H9 (cell line): ENCODE results near the gene COL4A6. TPM values are rescaled to one million over a fixed set of nuclear protein-coding genes. Genes with fewer than 3 reads are reported as not detected.

Experiments
- DNase-seq: peaks from one replicate; pipeline ENCODE4 v3.0.0-alpha.2; 2017
- H2AFZ ChIP-seq: one replicate; pipeline ENCODE4 v1.6.1; 2013; ENCODE audit warnings: mild to moderate bottlenecking, low read length, control low read depth, moderate library complexity
- H2AK5ac ChIP-seq: 2 replicates; pipeline ENCODE4 v1.6.1; 2013; ENCODE audit warnings: low read length, control low read depth, mixed read lengths; ENCODE audit not compliant: insufficient read length
- H2BK120ac ChIP-seq: one replicate; pipeline ENCODE4 v1.6.1; 2013; ENCODE audit warnings: low read depth, mild to moderate bottlenecking, low read length, control low read depth, inconsistent platforms; ENCODE audit not compliant: poor library complexity, severe bottlenecking
- H2BK12ac ChIP-seq: 2 replicates; pipeline ENCODE4 v1.6.1; 2013; ENCODE audit warnings: low read length, control low read depth, mixed read lengths, low read depth; ENCODE audit not compliant: insufficient read length
- H2BK15ac ChIP-seq: 2 replicates; pipeline ENCODE4 v1.6.1; 2013; ENCODE audit warnings: low read depth, low read length, control low read depth
- H2BK20ac ChIP-seq: one replicate; pipeline ENCODE4 v1.6.1; 2013; ENCODE audit warnings: low read depth, mild to moderate bottlenecking, low read length, control low read depth, inconsistent platforms; ENCODE audit not compliant: poor library complexity, severe bottlenecking
- H2BK5ac ChIP-seq: 2 replicates; pipeline ENCODE4 v1.6.1; 2013; ENCODE audit warnings: low read length, control low read depth, mixed read lengths; ENCODE audit not compliant: insufficient read length
- H3K14ac ChIP-seq: 2 replicates; pipeline ENCODE4 v1.6.1; 2013; ENCODE audit warnings: low read length, control low read depth; ENCODE audit not compliant: insufficient read depth
- H3K18ac ChIP-seq: 2 replicates; pipeline ENCODE4 v1.6.1; 2013; ENCODE audit warnings: low read depth, mild to moderate bottlenecking, mixed read lengths, low read length, control low read depth; ENCODE audit not compliant: insufficient read length
- H3K23ac ChIP-seq: 2 replicates; pipeline ENCODE4 v1.6.1; 2013; ENCODE audit warnings: low read length, control low read depth, mixed read lengths, low read depth; ENCODE audit not compliant: insufficient read length
- H3K23me2 ChIP-seq: 2 replicates; pipeline ENCODE4 v1.6.1; 2013; ENCODE audit warnings: low read depth, mild to moderate bottlenecking, mixed read lengths, low read length, control low read depth; ENCODE audit not compliant: insufficient read length, poor library complexity, severe bottlenecking
- H3K27ac ChIP-seq: 2 replicates; pipeline ENCODE4 v1.5.1; 2013; ENCODE audit warnings: low read length, control low read depth, mixed read lengths, low read depth; ENCODE audit not compliant: insufficient read length
- H3K27me3 ChIP-seq: 2 replicates; pipeline ENCODE4 v1.6.1; 2013; ENCODE audit warnings: low read length, control low read depth, inconsistent platforms; ENCODE audit not compliant: insufficient read depth
- H3K4ac ChIP-seq: 2 replicates; pipeline ENCODE4 v1.6.1; 2013; ENCODE audit warnings: low read depth, mild to moderate bottlenecking, control low read depth, inconsistent platforms, low read length, moderate library complexity
- H3K4me1 ChIP-seq: 2 replicates; pipeline ENCODE4 v1.6.1; 2013; ENCODE audit warnings: low read length, control low read depth, inconsistent platforms; ENCODE audit not compliant: insufficient read depth
- H3K4me2 ChIP-seq: 2 replicates; pipeline ENCODE4 v1.6.1; 2013; ENCODE audit warnings: low read length, control low read depth, mixed read lengths; ENCODE audit not compliant: insufficient read length, insufficient read depth
- H3K56ac ChIP-seq: 2 replicates; pipeline ENCODE4 v1.6.1; 2013; ENCODE audit warnings: low read depth, mild to moderate bottlenecking, mixed read lengths, low read length, control low read depth; ENCODE audit not compliant: insufficient read length
- H3K79me1 ChIP-seq: 2 replicates; pipeline ENCODE4 v1.6.1; 2013; ENCODE audit warnings: low read depth, mild to moderate bottlenecking, moderate library complexity, low read length, control low read depth, inconsistent platforms; ENCODE audit not compliant: insufficient read depth, poor library complexity, severe bottlenecking
- H3K79me2 ChIP-seq: 2 replicates; pipeline ENCODE4 v1.6.1; 2013; ENCODE audit warnings: low read length, control low read depth, inconsistent platforms; ENCODE audit not compliant: insufficient read depth
- H3K9ac ChIP-seq: 2 replicates; pipeline ENCODE4 v1.6.1; 2013; ENCODE audit warnings: low read length, control low read depth, mixed read lengths; ENCODE audit not compliant: insufficient read length; ENCODE audit errors: extremely low read depth
- H3K9me3 ChIP-seq: one replicate; pipeline ENCODE4 v1.6.1; 2013; ENCODE audit warnings: low read depth, low read length, inconsistent platforms; ENCODE audit not compliant: control insufficient read depth
- H3T11ph ChIP-seq: one replicate; pipeline ENCODE4 v1.6.1; 2013; ENCODE audit warnings: mild to moderate bottlenecking, low read length, control low read depth, inconsistent platforms
- H4K20me1 ChIP-seq: one replicate; pipeline ENCODE4 v1.6.1; 2013; ENCODE audit not compliant: control insufficient read depth, insufficient read length, insufficient read depth
- H4K5ac ChIP-seq: 2 replicates; pipeline ENCODE4 v1.6.1; 2013; ENCODE audit warnings: low read depth, mild to moderate bottlenecking, mixed read lengths, low read length, control low read depth; ENCODE audit not compliant: insufficient read length
- H4K8ac ChIP-seq: replicated peaks from 2 replicates; pipeline ENCODE4 v1.6.1; 2013; ENCODE audit warnings: low read length, control low read depth, mixed read lengths, low read depth; ENCODE audit not compliant: insufficient read length
- H4K91ac ChIP-seq: 2 replicates; pipeline ENCODE4 v1.6.1; 2013; ENCODE audit warnings: low read depth, mild to moderate bottlenecking, moderate library complexity, mixed read lengths, low read length, control low read depth; ENCODE audit not compliant: insufficient read length
- H3K27ac Mint-ChIP-seq, 3 experiments: 2 replicates in 2 of 3; 3 replicates in 1 of 3; pipeline ENCODE4 v1.8.0; 2020 to 2021; ENCODE audit warnings: mixed read lengths in 3 of 3, mild to moderate bottlenecking in 1 of 3, moderate library complexity in 1 of 3
- H3K27me3 Mint-ChIP-seq: 2 replicates; pipeline ENCODE4 v1.8.0; 2021; ENCODE audit warnings: low read depth, mild to moderate bottlenecking, moderate library complexity, mixed read lengths
- H3K36me3 Mint-ChIP-seq, 3 experiments: 2 replicates in 2 of 3; 3 replicates in 1 of 3; pipeline ENCODE4 v1.8.0; 2020 to 2021; ENCODE audit warnings: low read depth in 3 of 3, mixed read lengths in 3 of 3; ENCODE audit not compliant: insufficient read depth in 1 of 3
- H3K4me1 Mint-ChIP-seq, 2 experiments: 2 replicates each; pipeline ENCODE4 v1.8.0; 2020; ENCODE audit warnings: mixed read lengths in 2 of 2
- H3K4me3 Mint-ChIP-seq, 2 experiments: 2 replicates in 1 of 2; 3 replicates in 1 of 2; pipeline ENCODE4 v1.8.0; 2020 to 2021; ENCODE audit warnings: mild to moderate bottlenecking in 2 of 2, mixed read lengths in 2 of 2, moderate library complexity in 1 of 2
- H3K9me3 Mint-ChIP-seq, 2 experiments: 2 replicates in 1 of 2; 3 replicates in 1 of 2; pipeline ENCODE4 v1.8.0; 2020; ENCODE audit warnings: mild to moderate bottlenecking in 2 of 2, mixed read lengths in 2 of 2, moderate library complexity in 1 of 2
- total RNA-seq: library from RNA; stranded (reverse); gene quantifications from 2 replicates; pipeline ENCODE4 v1.2.1, GENCODE V29; 2021
- TF ChIP-seq, protein P1 (sequence below): fragments of 200-600 bp; sonication (generic); conservative IDR thresholded peaks from 3 replicates; pipeline ENCODE4 v1.8.0; 2021; ENCODE audit warnings: antibody characterized with exemption, mild to moderate bottlenecking

Gene COL4A6
- total RNA-seq, 1 experiment from 2014 or later: 16.7 TPM

DNA sequence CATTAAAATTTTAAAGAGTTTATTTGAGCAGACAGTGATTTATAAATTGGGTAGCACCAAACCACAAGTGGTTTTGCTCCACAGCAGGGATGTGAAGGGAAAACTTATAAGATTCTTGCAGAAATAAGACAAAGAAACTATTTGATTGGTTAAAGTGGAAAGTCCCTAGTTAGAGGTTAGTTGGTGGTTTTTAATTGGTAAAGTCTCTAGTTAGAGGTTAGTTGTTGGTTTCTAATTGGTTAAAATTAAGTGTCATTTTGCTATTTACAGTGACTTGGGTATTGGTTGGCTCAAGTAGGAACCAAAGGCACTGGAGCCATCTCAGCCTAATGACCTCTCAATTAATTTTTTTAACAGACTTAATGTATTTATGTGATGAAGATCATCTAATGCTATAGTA lies 323.7 kb downstream of the COL4A6 start:
- Mint-ChIP-seq H3K9me3 (no peaks in the 10 kb centered on the region), H3K27me3 (no peaks in the 10 kb centered on the region), H3K4me3 (no peak overlapping the region), H3K27ac (no peak overlapping the region), H3K36me3 (no peaks in the 10 kb centered on the region), H3K4me1 (no peaks in the 10 kb centered on the region)
- H3K4me1 ChIP-seq: no peaks in the 10 kb centered on the region
- H3K79me1 ChIP-seq: no peaks in the 10 kb centered on the region
- H2BK20ac ChIP-seq: no peak overlapping the region
- H3K9ac ChIP-seq: no peak overlapping the region
- TF ChIP-seq, protein P1, sequence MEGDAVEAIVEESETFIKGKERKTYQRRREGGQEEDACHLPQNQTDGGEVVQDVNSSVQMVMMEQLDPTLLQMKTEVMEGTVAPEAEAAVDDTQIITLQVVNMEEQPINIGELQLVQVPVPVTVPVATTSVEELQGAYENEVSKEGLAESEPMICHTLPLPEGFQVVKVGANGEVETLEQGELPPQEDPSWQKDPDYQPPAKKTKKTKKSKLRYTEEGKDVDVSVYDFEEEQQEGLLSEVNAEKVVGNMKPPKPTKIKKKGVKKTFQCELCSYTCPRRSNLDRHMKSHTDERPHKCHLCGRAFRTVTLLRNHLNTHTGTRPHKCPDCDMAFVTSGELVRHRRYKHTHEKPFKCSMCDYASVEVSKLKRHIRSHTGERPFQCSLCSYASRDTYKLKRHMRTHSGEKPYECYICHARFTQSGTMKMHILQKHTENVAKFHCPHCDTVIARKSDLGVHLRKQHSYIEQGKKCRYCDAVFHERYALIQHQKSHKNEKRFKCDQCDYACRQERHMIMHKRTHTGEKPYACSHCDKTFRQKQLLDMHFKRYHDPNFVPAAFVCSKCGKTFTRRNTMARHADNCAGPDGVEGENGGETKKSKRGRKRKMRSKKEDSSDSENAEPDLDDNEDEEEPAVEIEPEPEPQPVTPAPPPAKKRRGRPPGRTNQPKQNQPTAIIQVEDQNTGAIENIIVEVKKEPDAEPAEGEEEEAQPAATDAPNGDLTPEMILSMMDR: no peak
- no peak overlapping the region for H2BK15ac ChIP-seq
- H4K91ac ChIP-seq: no peak overlapping the region
- H3K27me3 ChIP-seq: no peaks in the 10 kb centered on the region
- H3K56ac ChIP-seq: no peak overlapping the region
- no peak overlapping the region for H2BK120ac ChIP-seq
- H3K23ac ChIP-seq: no peak overlapping the region
- no peak overlapping the region for H4K8ac ChIP-seq
- H4K20me1 ChIP-seq: no peaks in the 10 kb centered on the region
- H2AK5ac ChIP-seq: no peak overlapping the region
- no peak overlapping the region for H3K4ac ChIP-seq
- H3K18ac ChIP-seq: no peak overlapping the region
- no peak overlapping the region for H2BK5ac ChIP-seq
- H3K23me2 ChIP-seq: no peaks in the 10 kb centered on the region
- no peak overlapping the region for H2AFZ ChIP-seq
- DNase-seq: no peak
- no peak overlapping the region for H3K14ac ChIP-seq
- H2BK12ac ChIP-seq: no peak overlapping the region
- no peak overlapping the region for H4K5ac ChIP-seq
- no peak overlapping the region for H3T11ph ChIP-seq
- H3K27ac ChIP-seq: no peak overlapping the region
- no peak overlapping the region for H3K4me2 ChIP-seq
- no peaks in the 10 kb centered on the region for H3K79me2 ChIP-seq
- no peaks in the 10 kb centered on the region for H3K9me3 ChIP-seq

Other genes starting within 250 kb of the COL4A6 start
- gene COL4A5, start 1.4 kb upstream of the COL4A6 start, total RNA-seq: 49.1 and 51.3 TPM in 2 replicates